Ishikawa (cell line): ENCODE data around the gene SLC24A1.
A peak's percentile ranks its signal among the peaks of the same experiment; 100 is the strongest.

ENCODE experiments used
- CEBPB ChIP-seq: IDR thresholded peaks from 2 replicates; pipeline ENCODE4 v1.6.1; 2012
- CREB1 ChIP-seq: IDR thresholded peaks from 2 replicates; pipeline ENCODE4 v1.6.1; 2012; ENCODE audit warnings: low read depth
- EGR1 ChIP-seq: IDR thresholded peaks from 2 replicates; pipeline ENCODE4 v1.6.1; 2012
- EP300 ChIP-seq: IDR thresholded peaks from 2 replicates; pipeline ENCODE4 v1.6.1; 2012; ENCODE audit warnings: borderline replicate concordance
- FOXM1 ChIP-seq: IDR thresholded peaks from 2 replicates; pipeline ENCODE4 v1.6.1; 2012; ENCODE audit warnings: low read depth, borderline replicate concordance
- NFIC ChIP-seq: IDR thresholded peaks from 2 replicates; pipeline ENCODE4 v1.6.1; 2012
- RAD21 ChIP-seq: IDR thresholded peaks from 2 replicates; pipeline ENCODE4 v1.6.1; 2012; ENCODE audit warnings: low read depth
- TAF1 ChIP-seq: IDR thresholded peaks from 2 replicates; pipeline ENCODE4 v1.6.1; 2012; ENCODE audit warnings: low read depth, mild to moderate bottlenecking
- TCF12 ChIP-seq: IDR thresholded peaks from 2 replicates; pipeline ENCODE4 v1.6.1; 2012; ENCODE audit warnings: low read depth
- TEAD4 ChIP-seq: IDR thresholded peaks from 2 replicates; pipeline ENCODE4 v1.6.1; 2012
- YY1 ChIP-seq: IDR thresholded peaks from 2 replicates; pipeline ENCODE4 v1.6.1; 2012; ENCODE audit warnings: low read depth
- ZBTB7A ChIP-seq: IDR thresholded peaks from 2 replicates; pipeline ENCODE4 v1.6.1; 2012; ENCODE audit warnings: low read depth
- TF ChIP-seq, protein P1 (sequence below): IDR thresholded peaks from 2 replicates; pipeline ENCODE4 v1.6.1; 2012
- TF ChIP-seq, protein P2 (sequence below): IDR thresholded peaks from 2 replicates; pipeline ENCODE4 v1.6.1; 2012
- TF ChIP-seq, protein P3 (sequence below): IDR thresholded peaks from 2 replicates; pipeline ENCODE4 v1.6.1; 2012; ENCODE audit warnings: low read depth, mild to moderate bottlenecking

SLC24A1 gene

DNA sequence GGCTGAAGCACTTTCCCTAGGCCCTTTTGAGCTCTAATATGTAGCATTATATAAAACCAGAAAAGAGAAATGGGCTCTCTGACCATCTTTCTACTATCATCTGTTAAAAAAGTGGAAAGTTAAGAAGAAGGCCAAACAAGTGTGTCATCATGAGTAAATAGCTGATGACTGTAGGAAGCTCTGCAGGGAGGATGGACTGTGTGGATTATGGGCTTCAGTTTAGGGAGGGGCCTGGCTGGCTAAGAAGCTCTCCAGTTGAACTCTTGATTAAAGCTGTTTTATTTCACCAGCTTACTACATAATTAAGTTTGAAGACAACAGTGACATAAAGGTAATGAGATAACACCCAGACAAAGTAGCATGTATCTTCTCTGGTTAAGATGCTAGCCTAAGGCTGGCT lies 41.5 kb upstream of the SLC24A1 start:
- TF ChIP-seq EP300 (no peak), YY1 (no peak), TCF12 (no peak), TAF1 (no peak), TEAD4 (no peak), EGR1 (no peak)
- TF ChIP-seq, protein P1, sequence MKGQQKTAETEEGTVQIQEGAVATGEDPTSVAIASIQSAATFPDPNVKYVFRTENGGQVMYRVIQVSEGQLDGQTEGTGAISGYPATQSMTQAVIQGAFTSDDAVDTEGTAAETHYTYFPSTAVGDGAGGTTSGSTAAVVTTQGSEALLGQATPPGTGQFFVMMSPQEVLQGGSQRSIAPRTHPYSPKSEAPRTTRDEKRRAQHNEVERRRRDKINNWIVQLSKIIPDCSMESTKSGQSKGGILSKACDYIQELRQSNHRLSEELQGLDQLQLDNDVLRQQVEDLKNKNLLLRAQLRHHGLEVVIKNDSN = no peak
- TF ChIP-seq, protein P2, sequence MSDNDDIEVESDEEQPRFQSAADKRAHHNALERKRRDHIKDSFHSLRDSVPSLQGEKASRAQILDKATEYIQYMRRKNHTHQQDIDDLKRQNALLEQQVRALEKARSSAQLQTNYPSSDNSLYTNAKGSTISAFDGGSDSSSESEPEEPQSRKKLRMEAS = no peak

DNA sequence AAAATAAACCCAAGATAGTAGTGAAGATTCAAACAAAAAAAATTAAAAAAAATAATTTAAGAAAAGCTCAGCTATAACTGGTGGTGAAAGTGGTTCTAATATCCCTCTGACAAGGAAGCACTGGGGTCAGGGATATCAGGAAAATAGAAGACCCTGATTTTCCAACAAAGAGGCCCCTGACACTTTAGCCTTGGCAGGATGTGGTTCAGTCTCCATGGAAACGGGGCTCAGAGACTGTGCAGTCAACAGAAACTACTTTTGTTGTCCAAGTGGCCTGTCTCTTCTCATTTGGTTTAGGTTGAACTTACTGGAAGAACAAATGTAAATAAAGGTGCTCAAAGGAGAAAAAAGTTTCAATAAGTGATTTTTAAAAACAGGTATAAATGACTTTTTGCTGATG lies 38.0 kb upstream of the SLC24A1 start:
- TF ChIP-seq, protein P3, sequence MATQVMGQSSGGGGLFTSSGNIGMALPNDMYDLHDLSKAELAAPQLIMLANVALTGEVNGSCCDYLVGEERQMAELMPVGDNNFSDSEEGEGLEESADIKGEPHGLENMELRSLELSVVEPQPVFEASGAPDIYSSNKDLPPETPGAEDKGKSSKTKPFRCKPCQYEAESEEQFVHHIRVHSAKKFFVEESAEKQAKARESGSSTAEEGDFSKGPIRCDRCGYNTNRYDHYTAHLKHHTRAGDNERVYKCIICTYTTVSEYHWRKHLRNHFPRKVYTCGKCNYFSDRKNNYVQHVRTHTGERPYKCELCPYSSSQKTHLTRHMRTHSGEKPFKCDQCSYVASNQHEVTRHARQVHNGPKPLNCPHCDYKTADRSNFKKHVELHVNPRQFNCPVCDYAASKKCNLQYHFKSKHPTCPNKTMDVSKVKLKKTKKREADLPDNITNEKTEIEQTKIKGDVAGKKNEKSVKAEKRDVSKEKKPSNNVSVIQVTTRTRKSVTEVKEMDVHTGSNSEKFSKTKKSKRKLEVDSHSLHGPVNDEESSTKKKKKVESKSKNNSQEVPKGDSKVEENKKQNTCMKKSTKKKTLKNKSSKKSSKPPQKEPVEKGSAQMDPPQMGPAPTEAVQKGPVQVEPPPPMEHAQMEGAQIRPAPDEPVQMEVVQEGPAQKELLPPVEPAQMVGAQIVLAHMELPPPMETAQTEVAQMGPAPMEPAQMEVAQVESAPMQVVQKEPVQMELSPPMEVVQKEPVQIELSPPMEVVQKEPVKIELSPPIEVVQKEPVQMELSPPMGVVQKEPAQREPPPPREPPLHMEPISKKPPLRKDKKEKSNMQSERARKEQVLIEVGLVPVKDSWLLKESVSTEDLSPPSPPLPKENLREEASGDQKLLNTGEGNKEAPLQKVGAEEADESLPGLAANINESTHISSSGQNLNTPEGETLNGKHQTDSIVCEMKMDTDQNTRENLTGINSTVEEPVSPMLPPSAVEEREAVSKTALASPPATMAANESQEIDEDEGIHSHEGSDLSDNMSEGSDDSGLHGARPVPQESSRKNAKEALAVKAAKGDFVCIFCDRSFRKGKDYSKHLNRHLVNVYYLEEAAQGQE = no peak
- TF ChIP-seq CREB1 (no peak), CEBPB (no peak)

DNA sequence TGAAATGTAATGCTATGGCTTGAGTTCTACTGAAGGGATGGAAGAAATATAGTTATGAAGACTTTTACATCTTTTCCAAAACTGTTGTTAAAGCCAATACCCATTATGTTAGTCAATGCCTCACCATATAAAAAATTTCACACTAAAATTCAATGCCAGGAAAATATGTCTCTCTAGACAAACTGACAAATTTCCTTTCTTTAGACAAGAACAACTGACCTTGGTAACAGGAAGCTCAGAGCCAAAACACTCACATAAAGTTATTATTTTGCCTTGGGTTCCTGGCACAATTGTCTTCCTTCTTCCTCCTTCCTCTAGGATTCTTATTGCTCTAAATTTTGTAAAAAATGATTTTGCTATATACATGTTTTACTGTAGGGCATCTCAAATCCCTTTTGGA lies 37.5 kb upstream of the SLC24A1 start:
- TF ChIP-seq ZBTB7A = no peak
- no peak for TF ChIP-seq TEAD4
- no peak for TF ChIP-seq TAF1
- TF ChIP-seq, protein P2 = no peak
- no peak for TF ChIP-seq YY1
- TF ChIP-seq NFIC = no peak
- no peak for TF ChIP-seq EGR1
- TF ChIP-seq TCF12 = no peak
- TF ChIP-seq RAD21 = no peak
- no peak for TF ChIP-seq EP300
- no peak for TF ChIP-seq FOXM1
- TF ChIP-seq, protein P3 = no peak
- no peak for TF ChIP-seq CREB1
- no peak for TF ChIP-seq CEBPB

DNA sequence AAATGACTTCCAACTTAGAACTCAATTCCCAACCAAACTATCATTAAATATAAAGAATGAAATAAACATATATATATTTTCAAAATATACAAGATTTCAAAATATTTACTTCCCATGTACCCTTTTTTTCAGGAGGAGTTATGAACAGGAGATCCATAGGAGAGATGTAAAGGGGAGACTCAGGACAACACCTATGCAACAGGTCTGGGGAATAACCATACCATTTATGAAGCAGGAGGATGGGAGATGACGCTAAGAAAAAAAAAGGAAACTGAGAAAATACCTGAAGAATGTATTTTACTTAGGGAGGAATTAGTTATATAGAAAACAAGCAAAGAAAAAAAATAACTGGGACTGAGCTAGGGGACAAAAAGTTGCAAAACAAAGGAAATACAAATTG lies 34.6 kb upstream of the SLC24A1 start:
- TF ChIP-seq TAF1 (no peak), RAD21 (no peak), TEAD4 (no peak), NFIC (no peak), TCF12 (no peak), CEBPB (no peak), EGR1 (no peak), FOXM1 (no peak), CREB1 (no peak), EP300 (no peak), ZBTB7A (no peak), YY1 (no peak)
- TF ChIP-seq, protein P2 = no peak
- TF ChIP-seq, protein P1 = no peak
- TF ChIP-seq, protein P3 = no peak

DNA sequence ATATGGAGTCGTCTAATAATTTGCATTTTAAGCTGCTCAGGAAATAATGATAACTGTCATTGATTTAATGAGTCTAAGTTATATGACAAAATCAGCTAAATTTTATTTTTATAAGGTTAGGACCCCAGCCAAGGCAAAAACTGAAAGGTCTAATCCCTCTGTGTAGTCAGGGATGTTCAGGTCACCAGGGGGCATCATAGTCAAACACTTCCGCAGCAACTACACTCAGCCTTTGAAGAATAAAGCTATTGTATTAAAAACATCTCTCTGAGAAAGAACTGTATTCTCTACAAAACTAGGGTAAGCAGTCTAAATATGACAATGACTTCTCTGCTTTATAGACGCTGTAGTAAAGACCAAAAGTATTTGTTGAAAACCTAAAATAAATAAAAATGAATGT lies 25.8 kb upstream of the SLC24A1 start:
- TF ChIP-seq RAD21 = peak; percentile 38; the same call in 1 of the 2 replicates
- TF ChIP-seq, protein P2 = no peak
